Endometrial microvascular endothelial cells (primary cell): ENCODE data around the gene PTRH1. TPM values are rescaled to one million over a fixed set of nuclear protein-coding genes. Genes with fewer than 3 reads are reported as not detected.

ENCODE experiments used
- in situ Hi-C: cut with HindIII; loops from 2 replicates; pipeline ENCODE4 v1.10.0; 2017; ENCODE audit warnings: low sequenced_read_pairs, low pct_unique_long_range_greater_than_20kb; ENCODE audit errors: inconsistent ontology term
- total RNA-seq: library from RNA; depleted of rRNA; stranded (reverse); fragments of >200 nt; gene quantifications from one replicate; pipeline ENCODE4 v1.2.3, GENCODE V29; 2015; ENCODE audit errors: inconsistent ontology term

The PTRH1 gene
- total RNA-seq, 1 donor from 2014 or later: 59.7 TPM

GRCh38 chr9:127706836-127707241, 8.6 kb downstream of the PTRH1 start, which contains the start of gene CFAP157:
CFAP157 (plus strand) TSS chr9:127706988; CDS start chr9:127707032, 44 bp downstream.
- in situ Hi-C loops: no loop called here

GRCh38 chr9:127705577-127706379, 9.7 kb downstream of the PTRH1 start:
- in situ Hi-C loops: no loop called here

- in situ Hi-C loops: no loop called here
Measured at GRCh38 chr9:127703289-127703946, 12.0 kb downstream of the PTRH1 start.

GRCh38 chr9:127700594-127701255, 14.7 kb downstream of the PTRH1 start:
- in situ Hi-C loops: no loop called here

DNA sequence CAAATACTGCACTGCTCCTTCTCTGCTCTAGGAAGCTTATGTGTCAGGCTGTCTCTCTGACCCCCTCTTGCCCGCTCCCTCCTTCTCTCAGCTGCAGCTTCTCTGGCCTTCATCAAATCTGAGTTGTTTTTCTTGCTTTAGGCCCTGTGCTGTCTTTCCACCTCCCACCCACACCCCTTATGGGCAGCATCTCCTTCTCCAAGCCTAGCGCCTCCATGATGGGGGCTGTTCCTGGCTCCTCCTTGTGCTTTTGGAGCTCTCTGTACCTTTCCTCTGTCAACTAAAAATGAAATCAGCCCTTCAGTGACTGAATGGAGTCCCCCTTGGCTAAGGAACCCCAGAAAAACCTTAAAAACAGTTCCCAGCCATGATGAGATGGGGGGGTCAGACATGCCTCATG, 15.3 kb downstream of the PTRH1 start:
- in situ Hi-C loops: no loop called here

GRCh38 chr9:127698985-127699670, 16.3 kb downstream of the PTRH1 start:
- in situ Hi-C loops: no loop called here

- in situ Hi-C loops: no loop called here
Measured at GRCh38 chr9:127698386-127698785, 17.1 kb downstream of the PTRH1 start.

DNA sequence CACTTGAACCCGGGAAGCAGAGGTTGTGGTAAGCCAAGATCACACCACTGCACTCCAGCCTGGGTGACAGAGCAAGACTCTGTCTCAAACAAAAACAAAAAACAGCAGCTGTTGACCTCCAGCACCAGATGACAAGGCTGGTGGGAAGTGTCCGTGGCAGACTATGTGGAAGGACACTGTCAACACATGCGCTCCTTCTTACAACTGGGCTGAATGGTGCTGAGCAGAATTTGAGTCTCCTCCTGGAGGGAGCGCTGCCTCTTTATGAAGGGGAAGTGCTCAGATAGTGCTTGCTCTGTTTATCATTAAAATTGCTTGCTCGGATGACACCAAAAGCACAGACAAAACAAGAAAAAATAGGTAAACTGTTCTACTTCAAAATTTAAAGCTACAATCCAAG, 17.9 kb downstream of the PTRH1 start:
- in situ Hi-C loops: no loop called here

GRCh38 chr9:127694890-127695720, 20.4 kb downstream of the PTRH1 start:
- in situ Hi-C loops: no loop called here

- in situ Hi-C loops: no loop called here
Measured at GRCh38 chr9:127693697-127694096, 21.8 kb downstream of the PTRH1 start.

DNA sequence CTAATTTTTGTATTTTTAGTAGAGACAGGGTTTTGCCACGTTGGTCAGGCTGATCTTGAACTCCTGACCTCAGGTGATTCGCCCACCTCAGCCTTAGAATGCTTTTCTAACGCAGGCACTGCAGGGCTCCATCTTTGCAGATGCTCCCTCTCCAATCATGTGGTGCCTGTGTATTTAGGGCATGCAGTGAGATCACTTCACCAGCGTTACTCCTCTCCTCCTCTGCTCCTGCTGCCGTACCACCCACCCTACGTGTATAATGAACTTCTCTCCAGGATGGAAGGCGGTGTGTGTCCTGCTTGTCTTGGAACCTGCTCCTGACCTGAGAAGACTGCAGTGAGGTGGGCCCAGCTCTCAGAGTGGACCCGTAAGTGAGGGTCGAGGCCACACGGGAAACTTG, 22.3 kb downstream of the PTRH1 start:
- in situ Hi-C loops: no loop called here

DNA sequence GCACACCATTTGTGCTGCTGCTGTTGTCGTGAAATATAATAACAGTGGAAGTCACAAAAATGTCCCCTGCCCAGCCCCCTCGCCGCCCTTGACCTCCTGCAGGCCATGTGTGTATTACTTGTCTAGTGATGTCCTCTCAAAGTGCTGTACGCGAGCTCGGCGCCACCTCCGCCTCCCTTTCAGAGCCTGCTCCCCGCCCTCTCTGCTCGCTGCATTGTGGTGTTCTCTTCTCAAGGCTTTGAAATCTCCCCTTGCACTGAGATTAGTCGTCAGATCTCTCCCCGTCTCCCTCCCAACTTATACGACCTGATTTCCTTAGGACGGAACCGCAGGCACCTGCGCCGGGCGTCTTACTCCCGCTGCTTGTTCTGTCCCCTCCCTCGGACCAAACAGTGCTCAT, 23.4 kb downstream of the PTRH1 start:
- in situ Hi-C loops: no loop called here

- in situ Hi-C loops: no loop called here
Measured at GRCh38 chr9:127690735-127691134, 24.7 kb downstream of the PTRH1 start.

DNA sequence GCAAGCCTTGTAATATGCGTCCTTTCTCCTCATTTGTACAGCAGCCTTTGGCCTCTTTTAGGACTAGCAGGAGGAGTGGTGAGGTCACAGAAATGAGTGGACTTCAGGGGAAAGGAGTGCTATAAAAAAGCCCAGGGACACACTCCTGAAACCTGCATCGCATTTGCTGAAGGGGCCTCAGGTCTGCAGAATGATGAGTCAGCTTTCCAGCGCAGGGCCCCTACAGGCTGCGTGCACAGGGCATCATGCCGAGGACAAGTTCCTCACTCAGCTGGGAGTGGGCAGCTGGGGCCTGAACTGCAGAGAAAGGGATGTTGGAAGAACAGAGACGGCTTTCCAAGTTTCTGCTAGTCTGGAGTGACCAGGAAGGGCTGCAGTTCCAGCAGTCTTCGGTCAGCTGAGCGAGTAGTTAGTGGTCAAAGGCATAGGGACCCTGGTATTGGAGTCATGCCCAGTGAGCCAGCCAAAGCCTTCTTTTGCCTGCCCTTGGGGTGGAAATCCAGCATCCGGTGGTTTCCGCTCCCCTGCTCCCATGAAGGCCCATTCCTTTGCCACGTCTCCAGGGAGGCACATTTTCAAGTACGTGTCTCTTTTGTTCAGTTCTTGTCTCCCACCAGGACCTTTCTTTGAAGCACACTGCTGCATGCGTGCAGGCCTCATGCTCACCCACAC, 26.0 kb downstream of the PTRH1 start:
- in situ Hi-C loops: no loop called here

DNA sequence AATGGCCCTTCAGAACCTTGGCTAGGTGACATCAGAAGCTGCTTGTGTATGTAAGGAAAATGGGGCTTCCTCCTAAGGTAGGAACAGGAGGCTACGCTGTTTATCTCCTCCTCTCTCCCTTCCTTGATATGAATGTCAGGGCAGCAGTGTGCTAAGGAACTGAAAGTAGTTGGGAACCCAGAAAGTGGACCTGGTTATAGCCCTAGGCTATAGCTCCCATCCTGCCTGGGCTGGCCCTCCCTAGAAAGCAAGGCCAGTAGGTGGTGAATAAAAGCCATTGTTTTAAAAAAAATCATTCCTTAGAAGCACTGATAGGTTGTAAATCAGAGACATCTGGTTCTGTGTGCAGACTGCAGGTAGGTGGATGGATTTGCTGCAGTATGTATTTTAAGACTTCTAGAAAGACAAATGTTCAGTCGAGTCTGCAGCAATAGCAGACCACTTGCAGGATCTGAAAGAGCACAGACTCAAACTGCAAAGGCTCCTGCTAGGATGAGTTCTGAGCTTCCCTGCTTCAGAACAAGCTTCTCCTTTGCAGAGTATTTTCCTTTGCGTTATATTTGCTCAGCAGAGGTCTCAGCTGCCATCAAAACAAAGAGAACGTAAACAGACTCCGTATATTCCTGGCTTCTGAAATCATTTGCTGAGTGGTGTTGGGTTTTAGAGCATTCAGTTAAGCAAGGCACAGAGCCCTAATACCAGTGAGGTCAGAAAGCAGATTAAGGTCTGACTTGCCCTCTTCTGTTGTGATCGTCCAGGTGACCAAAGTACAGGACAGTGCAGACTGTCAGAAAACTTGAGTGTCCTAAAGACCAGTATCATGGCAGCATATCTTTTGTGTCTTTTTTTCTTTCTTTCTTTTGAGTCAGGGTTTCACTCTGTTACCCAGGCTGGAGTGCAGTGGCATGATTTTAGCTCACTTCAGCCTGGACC, 28.7 kb downstream of the PTRH1 start:
- in situ Hi-C loops: no loop called here

- in situ Hi-C loops: no loop called here
Measured at GRCh38 chr9:127684576-127684975, 30.9 kb downstream of the PTRH1 start.

DNA sequence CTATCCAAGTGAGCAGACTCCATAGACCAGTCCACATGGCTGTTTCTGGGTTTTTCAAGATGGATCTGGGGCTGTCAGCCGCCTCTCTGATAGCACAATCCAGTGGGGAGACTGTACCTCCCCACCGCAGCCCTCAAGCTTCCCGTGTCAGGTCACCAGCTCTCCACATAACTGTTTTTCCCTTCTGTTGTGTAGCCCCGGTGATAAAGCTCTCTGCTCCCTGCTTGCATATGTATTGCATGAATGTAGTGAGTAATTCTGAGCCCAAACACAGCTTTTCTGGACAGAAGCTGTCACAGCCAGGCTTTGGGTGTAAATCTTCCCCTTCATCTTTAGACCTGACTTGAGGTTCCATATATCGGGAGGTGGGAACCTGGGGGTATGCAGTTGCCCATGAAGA, 31.7 kb downstream of the PTRH1 start:
- in situ Hi-C loops: no loop called here
